ENCODE measurements around the gene EYA3.
A peak's percentile ranks its signal among the peaks of the same experiment; 100 is the strongest.

Gene EYA3

GRCh38 chr1:27935721-27936120 lies 152.7 kb downstream of the EYA3 start:
- no peak for DNase-seq

DNA sequence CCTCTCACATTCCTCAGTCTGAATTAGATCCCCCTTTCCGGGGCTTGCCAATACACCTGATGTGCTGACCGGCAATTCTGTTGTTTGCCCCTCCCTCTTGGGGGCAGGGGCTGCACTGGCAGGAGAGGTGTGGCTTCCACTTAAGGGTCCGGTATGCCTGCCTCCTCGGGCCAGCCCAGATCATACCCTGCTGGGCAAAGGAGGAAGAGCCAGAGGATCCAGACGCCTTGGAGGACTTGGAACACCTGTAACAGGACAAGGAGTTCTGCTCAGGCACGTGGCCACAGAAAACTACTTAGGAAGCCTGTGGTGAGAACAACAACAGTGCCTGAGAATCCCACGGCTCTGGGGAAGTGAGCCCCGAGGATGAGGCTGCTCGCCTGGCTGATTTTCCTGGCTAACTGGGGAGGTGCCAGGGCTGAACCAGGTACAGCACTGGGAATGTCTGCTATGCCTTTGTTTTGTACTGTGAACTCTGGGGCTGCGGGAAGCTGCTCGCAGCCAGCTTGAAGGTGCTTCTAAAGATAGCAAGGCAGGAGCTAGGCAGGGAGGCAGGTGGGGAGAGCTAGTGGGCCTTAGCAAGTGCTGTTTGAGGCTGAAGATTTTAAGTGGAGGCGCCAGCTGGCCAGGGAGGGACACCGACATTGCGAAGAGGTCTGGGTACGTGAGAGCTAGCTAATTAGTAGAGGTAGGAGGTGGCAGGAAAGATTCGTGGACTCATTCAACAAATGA lies 153.4 kb downstream of the EYA3 start, which contains the start of gene SMPDL3B:
TSS of gene SMPDL3B (plus strand) at position 183 of the 732 bp plus-strand sequence. CDS start at position 367, 184 bp downstream.
- DNase-seq, result peak; percentile 41

GRCh38 chr1:27931759-27932158 lies 156.7 kb downstream of the EYA3 start:
- no peak for DNase-seq

- no peak for DNase-seq
Measured at GRCh38 chr1:27931184-27931583, 157.2 kb downstream of the EYA3 start.

DNA sequence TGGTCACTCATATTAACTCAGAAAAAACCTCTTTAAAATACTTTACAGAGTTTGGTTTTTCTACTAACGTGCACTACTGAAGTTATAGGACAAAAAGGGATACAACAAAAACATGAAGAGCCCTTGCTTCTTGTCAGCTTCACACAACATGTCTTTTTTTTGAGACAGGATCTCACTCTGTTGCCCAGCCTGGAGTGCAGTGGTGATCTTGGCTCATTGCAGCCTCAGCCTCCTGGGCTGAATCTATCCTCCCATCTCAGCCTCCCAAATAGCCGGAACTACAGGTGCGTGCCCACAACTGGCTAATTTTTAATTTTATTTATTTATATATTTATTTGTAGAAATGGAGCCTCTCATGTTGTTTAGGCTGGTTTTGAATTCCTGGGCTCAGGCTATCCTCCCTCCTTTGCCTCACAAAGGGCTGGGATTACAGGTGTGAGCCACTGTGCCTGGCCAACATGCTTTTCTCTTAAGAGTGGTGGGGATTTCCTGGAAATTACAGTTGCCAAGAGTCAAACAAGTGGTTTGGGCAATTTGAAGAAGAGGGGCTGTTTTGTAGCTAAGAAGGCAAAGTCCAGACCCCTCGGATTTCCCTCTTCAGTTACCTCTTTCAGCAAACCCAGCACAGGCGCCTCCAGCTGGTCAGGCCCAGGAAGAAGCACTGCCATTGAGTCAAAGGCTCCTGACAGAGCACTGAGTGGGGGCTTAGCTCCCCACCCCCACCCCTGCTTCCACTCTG lies 160.0 kb downstream of the EYA3 start:
- DNase-seq, result no peak

DNA sequence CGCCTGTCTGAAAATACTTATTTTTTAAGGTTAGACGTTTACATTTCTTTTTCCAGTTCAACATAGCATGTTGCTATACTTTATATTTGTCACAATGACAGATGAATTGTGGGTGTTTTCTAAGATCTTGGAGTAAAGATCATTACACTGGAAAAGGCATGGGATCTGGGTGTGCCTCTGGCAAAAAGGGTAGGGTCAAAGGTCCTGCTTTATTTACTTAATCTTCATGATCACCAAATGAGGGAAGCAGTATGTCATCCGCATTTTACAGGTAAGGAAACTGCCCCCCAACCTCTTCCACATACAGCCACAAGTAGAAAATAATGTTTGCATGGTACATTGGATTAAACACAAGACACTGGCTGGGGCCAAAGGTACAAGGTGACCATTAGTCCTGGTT lies 166.1 kb downstream of the EYA3 start:
- DNase-seq, result no peak
